IMR-90 (cell line): Measurements from ENCODE around the gene C22orf15. TPM values are rescaled to one million over a fixed set of nuclear protein-coding genes. Genes with fewer than 3 reads are reported as not detected.

Experiments
- ATAC-seq: fragments of 200-7000 bp; cut with Tn5 transposase; 2 replicates; pipeline ENCODE4 v1.9.1; 2020; ENCODE audit warnings: low read depth, mild to moderate bottlenecking, moderate library complexity
- BruUV-seq: library from RNA; stranded (reverse); fragments of 400-500 nt; replicated peaks from 2 replicates; lab custom pipeline; 2021; lab: Mats Ljungman, UMichigan
- CTCF ChIA-PET: fragments of 300-600 bp; formaldehyde crosslinking; extraction: SDS; loops from one replicate; lab custom pipeline; 2021; ENCODE audit warnings: antibody characterized with exemption; lab: Yijun Ruan, JAX
- POLR2A ChIA-PET: fragments of 300-600 bp; sonication (Branson Sonifier 250); formaldehyde crosslinking; loops from one replicate; lab custom pipeline; 2022; ENCODE audit warnings: antibody characterized with exemption; ENCODE audit not compliant: unreplicated experiment; lab: Charles Lee
- DNase-seq: peaks from one replicate; pipeline ENCODE4 v3.0.0; 2013
- H2AFZ ChIP-seq: replicated peaks from 2 replicates; pipeline ENCODE3; 2013; ENCODE audit warnings: low read length, mild to moderate bottlenecking; ENCODE audit not compliant: poor library complexity
- H2AK5ac ChIP-seq: 2 replicates; pipeline ENCODE4 v1.6.1; 2013; ENCODE audit warnings: low read depth, low read length, inconsistent platforms
- H2AK9ac ChIP-seq: replicated peaks from 2 replicates; pipeline ENCODE3; 2013; ENCODE audit warnings: mild to moderate bottlenecking, low read depth, low read length, moderate library complexity; ENCODE audit not compliant: poor library complexity
- H2BK120ac ChIP-seq: 2 replicates; pipeline ENCODE4 v1.6.1; 2013; ENCODE audit warnings: low read depth, low read length, inconsistent platforms
- H2BK15ac ChIP-seq: 3 replicates; pipeline ENCODE4 v1.6.1; 2013; ENCODE audit warnings: low read depth, low read length, inconsistent platforms
- H2BK20ac ChIP-seq: 2 replicates; pipeline ENCODE4 v1.6.1; 2013; ENCODE audit warnings: low read depth, mild to moderate bottlenecking, inconsistent platforms, low read length, moderate library complexity
- H2BK5ac ChIP-seq: 2 replicates; pipeline ENCODE4 v1.6.1; 2013; ENCODE audit warnings: mild to moderate bottlenecking, low read depth, low read length, inconsistent platforms; ENCODE audit not compliant: poor library complexity, severe bottlenecking
- H3K14ac ChIP-seq: replicated peaks from 2 replicates; pipeline ENCODE4 v1.6.1; 2013; ENCODE audit warnings: low read depth, low read length, inconsistent platforms
- H3K18ac ChIP-seq: 2 replicates; pipeline ENCODE4 v1.6.1; 2013; ENCODE audit warnings: low read depth, low read length, control low read depth
- H3K23ac ChIP-seq: 2 replicates; pipeline ENCODE4 v1.6.1; 2013; ENCODE audit warnings: low read depth, low read length, inconsistent platforms
- H3K27ac ChIP-seq: 2 replicates; pipeline ENCODE4 v1.5.1; 2013; ENCODE audit warnings: mild to moderate bottlenecking, control low read depth, low read length; ENCODE audit not compliant: insufficient read depth
- H3K27me3 ChIP-seq: 2 replicates; pipeline ENCODE4 v1.6.1; 2013; ENCODE audit warnings: low read length; ENCODE audit not compliant: control insufficient read depth, insufficient read depth
- H3K36me3 ChIP-seq: 2 replicates; pipeline ENCODE4 v1.6.1; 2013; ENCODE audit warnings: low read length, mixed read lengths; ENCODE audit not compliant: control insufficient read depth, insufficient read depth
- H3K4ac ChIP-seq: 2 replicates; pipeline ENCODE4 v1.6.1; 2013; ENCODE audit warnings: low read depth, low read length, inconsistent platforms
- H3K4me1 ChIP-seq: 2 replicates; pipeline ENCODE4 v1.6.1; 2013; ENCODE audit warnings: low read length, mixed read lengths; ENCODE audit not compliant: control insufficient read depth, insufficient read depth
- H3K4me2 ChIP-seq: 2 replicates; pipeline ENCODE4 v1.6.1; 2013; ENCODE audit warnings: low read depth, mild to moderate bottlenecking, control low read depth, low read length, moderate library complexity
- H3K4me3 ChIP-seq: 2 replicates; pipeline ENCODE4 v1.5.1; 2013; ENCODE audit warnings: low read depth, mild to moderate bottlenecking, control low read depth, low read length, moderate library complexity; ENCODE audit not compliant: insufficient read depth
- H3K56ac ChIP-seq: 2 replicates; pipeline ENCODE4 v1.6.1; 2013; ENCODE audit warnings: low read length, inconsistent platforms; ENCODE audit not compliant: insufficient read depth; ENCODE audit errors: extremely low read depth
- H3K79me1 ChIP-seq, 2 experiments: 2 replicates each; pipeline ENCODE4 v1.6.1; 2013; ENCODE audit warnings: low read length in 2 of 2, inconsistent platforms in 1 of 2, low read depth in 1 of 2
- H3K9ac ChIP-seq: 2 replicates; pipeline ENCODE4 v1.6.1; 2013; ENCODE audit warnings: low read depth, low read length, control low read depth
- H3K9me1 ChIP-seq: 2 replicates; pipeline ENCODE4 v1.6.1; 2013; ENCODE audit warnings: low read length, inconsistent platforms; ENCODE audit not compliant: insufficient read depth
- H3K9me3 ChIP-seq: 2 replicates; pipeline ENCODE4 v1.6.1; 2013; ENCODE audit warnings: low read length; ENCODE audit not compliant: control insufficient read depth, insufficient read depth
- H4K20me1 ChIP-seq: 2 replicates; pipeline ENCODE4 v1.6.1; 2013; ENCODE audit warnings: low read length, inconsistent platforms; ENCODE audit not compliant: insufficient read depth
- H4K5ac ChIP-seq: 2 replicates; pipeline ENCODE4 v1.6.1; 2013; ENCODE audit warnings: mild to moderate bottlenecking, low read depth, low read length, control low read depth
- H4K8ac ChIP-seq, 2 experiments: 2 replicates each; pipeline ENCODE4 v1.6.1; 2013; ENCODE audit warnings: low read depth in 2 of 2, low read length in 2 of 2, control low read depth in 1 of 2, inconsistent platforms in 1 of 2
- H4K91ac ChIP-seq: 2 replicates; pipeline ENCODE4 v1.6.1; 2013; ENCODE audit warnings: low read depth, low read length, inconsistent platforms; ENCODE audit not compliant: insufficient read depth
- BHLHE40 ChIP-seq: fragments of 150-350 bp; IDR thresholded peaks from 2 replicates; pipeline ENCODE4 v1.6.1; 2016; ENCODE audit warnings: mild to moderate bottlenecking, low read depth, low read length
- CHD1 ChIP-seq: IDR thresholded peaks from 2 replicates; pipeline ENCODE4 v1.6.1; 2012; ENCODE audit warnings: low read depth, low read length, improper control_type of control experiment
- CTCF ChIP-seq: conservative IDR thresholded peaks from 2 replicates; pipeline ENCODE4 v1.5.1; 2012; ENCODE audit warnings: mild to moderate bottlenecking, low read depth, low read length, improper control_type of control experiment
- FOS ChIP-seq: fragments of 150-350 bp; IDR thresholded peaks from 2 replicates; pipeline ENCODE4 v1.6.1; 2016; ENCODE audit warnings: low read depth, low read length
- MAFK ChIP-seq: IDR thresholded peaks from 2 replicates; pipeline ENCODE4 v1.6.1; 2012; ENCODE audit warnings: low read depth, low read length, improper control_type of control experiment
- MAZ ChIP-seq: IDR thresholded peaks from 2 replicates; pipeline ENCODE4 v1.6.1; 2012; ENCODE audit warnings: low read depth, mild to moderate bottlenecking, low read length, improper control_type of control experiment, moderate library complexity, borderline replicate concordance
- MXI1 ChIP-seq: IDR thresholded peaks from 2 replicates; pipeline ENCODE4 v1.6.1; 2012; ENCODE audit warnings: low read depth, mild to moderate bottlenecking, low read length, moderate library complexity, borderline replicate concordance
- NFE2L2 ChIP-seq: fragments of 150-350 bp; IDR thresholded peaks from 2 replicates; pipeline ENCODE4 v1.6.1; 2016; ENCODE audit warnings: low read depth, mild to moderate bottlenecking, low read length
- POLR2A ChIP-seq: IDR thresholded peaks from 2 replicates; pipeline ENCODE4 v1.6.1; 2012; ENCODE audit warnings: mild to moderate bottlenecking, low read depth, low read length
- SMC3 ChIP-seq: fragments of 150-350 bp; IDR thresholded peaks from 2 replicates; pipeline ENCODE4 v1.6.1; 2016; ENCODE audit warnings: low read depth, mild to moderate bottlenecking, antibody characterized with exemption, low read length, moderate library complexity
- USF2 ChIP-seq: fragments of 150-350 bp; IDR thresholded peaks from 2 replicates; pipeline ENCODE4 v1.6.1; 2017; ENCODE audit warnings: mild to moderate bottlenecking, antibody characterized with exemption, low read length, low read depth
- WGBS, 2 experiments: methylation state at CpG; one replicate each; pipeline versions ENCODE4 v1.1.5 to v1.1.7; 2013; ENCODE audit warnings: missing lambda C conversion rate in 2 of 2; ENCODE audit not compliant: insufficient read length in 1 of 2; ENCODE audit errors: extremely low coverage in 2 of 2; 5-methylcytosine and 5-hydroxymethylcytosine counted together
- dilution Hi-C: fragments of 300-500 bp; cut with HindIII; formaldehyde crosslinking; loops from one replicate; pipeline ENCODE4 v1.14.3; 2018; ENCODE audit warnings: low sequenced_read_pairs; ENCODE audit not compliant: unreplicated experiment
- in situ Hi-C: fragments of 300-500 bp; cut with MboI; formaldehyde crosslinking; loops from 3 replicates; pipeline ENCODE4 v1.14.3; 2019; ENCODE audit warnings: low sequenced_read_pairs, inconsistent platforms, mixed read lengths
- intact Hi-C: fragments of 100-400 bp; cut with micrococcal nuclease; formaldehyde crosslinking; loops from 2 replicates; pipeline ENCODE4 v1.10.0; 2022
- polyA plus RNA-seq, 3 experiments: library from polyadenylated mRNA; depleted of rRNA; stranded (reverse); fragments of >200 nt; gene quantifications; 2 replicates each; pipeline ENCODE4 v1.2.3, GENCODE V29; 2012; ENCODE audit warnings: low replicate concordance in 1 of 3
- total RNA-seq: library from RNA; depleted of rRNA; stranded (reverse); fragments of >200 nt; gene quantifications from 2 replicates; pipeline ENCODE4 v1.2.3, GENCODE V29; 2012

C22orf15 gene
- total and polyA plus RNA-seq, 2 of the 4 experiments (the other 2 are of a cell fraction), result 2.3 to 3.1 TPM

GRCh38 chr22:23722724-23723123, 40.1 kb upstream of the C22orf15 start:
- dilution Hi-C loops (no loop called here), in situ Hi-C loops (no loop called here), intact Hi-C loops (no loop called here)
- Histone ChIP-seq H2BK20ac (no peak overlapping the region), H3K9me1 (no peaks in the 10 kb centered on the region), H2BK15ac (no peak overlapping the region), H3K9me3 (no peaks in the 10 kb centered on the region), H3K4ac (no peak overlapping the region), H3K36me3 (no peaks in the 10 kb centered on the region), H4K5ac (no peak overlapping the region), H4K8ac (no peak overlapping the region), H2BK120ac (no peak overlapping the region), H3K18ac (no peak overlapping the region), H3K4me2 (no peak overlapping the region), H3K9ac (no peak overlapping the region), H3K27ac (no peak overlapping the region), H3K14ac (no peak overlapping the region), H3K27me3 (peaks cover 3% of the 10 kb centered on the region), H4K20me1 (no peaks in the 10 kb centered on the region), H3K4me3 (no peak overlapping the region), H4K91ac (no peak overlapping the region), H3K56ac (no peak overlapping the region), H3K4me1 (no peaks in the 10 kb centered on the region), H2BK5ac (no peak overlapping the region), H2AK5ac (no peak overlapping the region), H3K79me1 (no peaks in the 10 kb centered on the region), H2AK9ac (no peak overlapping the region), H2AFZ (no peak overlapping the region), H3K23ac (no peak overlapping the region)
- DNase-seq (no peak), ATAC-seq (no peak)
- POLR2A ChIA-PET, result no interaction called here
- BruUV-seq, result no TSS peak
- CTCF ChIA-PET, result no interaction called here
- WGBS, 2 experiments, result 100% methylated on average over 1 of the region's 2 CpGs; no CpG with 5 or more reads in 1 of the 2 experiments
- TF ChIP-seq MAZ, result no peak
- TF ChIP-seq NFE2L2, result no peak
- no peak for TF ChIP-seq MAFK
- TF ChIP-seq BHLHE40, result no peak
- no peak for TF ChIP-seq POLR2A
- TF ChIP-seq CHD1, result no peak
- TF ChIP-seq CTCF, result no peak
- no peak for TF ChIP-seq SMC3
- no peak for TF ChIP-seq MXI1
- no peak for TF ChIP-seq FOS
- TF ChIP-seq USF2, result no peak
